GM18520 (cell line): ENCODE measurements around the gene CD58.

ENCODE experiments used
- ATAC-seq: cut with Tn5 transposase; IDR thresholded peaks from one replicate; pipeline ENCODE4 v1.9.1; 2021; ENCODE audit not compliant: unreplicated experiment

CD58 gene

DNA sequence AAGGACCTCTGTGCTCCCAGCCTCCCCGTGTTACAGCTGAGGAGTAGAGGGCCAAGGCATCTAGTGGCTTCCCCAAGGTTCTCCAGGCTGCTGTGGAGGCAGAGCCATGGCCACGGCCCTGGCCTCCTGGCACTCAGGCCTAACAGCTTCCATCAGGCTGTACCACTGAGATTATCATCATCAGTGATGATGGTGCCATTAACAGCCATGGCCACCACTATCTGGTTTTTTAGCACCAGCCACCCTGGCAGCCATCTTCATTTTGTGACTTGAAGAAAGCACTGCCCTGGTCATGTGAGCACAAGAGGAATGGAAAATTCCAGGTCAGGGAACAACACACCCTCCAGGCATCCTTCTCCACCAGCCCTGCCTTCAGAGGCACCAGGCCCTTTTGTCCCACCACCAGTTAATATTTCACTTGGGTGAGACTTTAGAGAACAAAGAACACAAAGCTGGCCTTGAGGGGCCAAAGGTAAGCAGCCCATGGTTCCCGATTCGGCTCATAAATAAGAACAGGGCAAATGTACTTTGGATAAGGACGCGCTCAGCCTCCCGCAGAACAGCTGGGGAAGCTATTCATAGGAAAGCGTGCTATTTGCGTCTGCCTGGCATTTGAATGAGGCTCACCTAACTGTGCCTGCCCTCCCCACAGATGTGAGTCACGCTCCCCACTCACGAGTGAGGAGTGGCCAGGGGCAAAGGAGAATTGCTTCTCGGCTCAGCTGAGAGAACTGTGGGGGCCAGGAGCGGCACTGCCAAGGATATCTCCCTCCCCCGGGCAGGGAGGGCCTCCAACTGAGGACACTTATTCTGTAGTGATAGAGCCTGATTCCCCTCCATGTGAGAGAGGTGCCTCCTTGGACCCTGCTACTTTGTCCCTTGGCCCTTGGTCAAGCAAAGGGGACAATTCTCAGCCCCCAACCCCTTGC lies 95.6 kb downstream of the CD58 start:
- no peak for ATAC-seq

GRCh38 chr1:116472431-116472961 lies 98.3 kb downstream of the CD58 start:
- ATAC-seq, result no peak

- ATAC-seq, result no peak
These were observed 99.6 kb downstream of the CD58 start for GRCh38 chr1:116471241-116471640.

GRCh38 chr1:116470671-116471070 lies 100.2 kb downstream of the CD58 start:
- ATAC-seq, result no peak

DNA sequence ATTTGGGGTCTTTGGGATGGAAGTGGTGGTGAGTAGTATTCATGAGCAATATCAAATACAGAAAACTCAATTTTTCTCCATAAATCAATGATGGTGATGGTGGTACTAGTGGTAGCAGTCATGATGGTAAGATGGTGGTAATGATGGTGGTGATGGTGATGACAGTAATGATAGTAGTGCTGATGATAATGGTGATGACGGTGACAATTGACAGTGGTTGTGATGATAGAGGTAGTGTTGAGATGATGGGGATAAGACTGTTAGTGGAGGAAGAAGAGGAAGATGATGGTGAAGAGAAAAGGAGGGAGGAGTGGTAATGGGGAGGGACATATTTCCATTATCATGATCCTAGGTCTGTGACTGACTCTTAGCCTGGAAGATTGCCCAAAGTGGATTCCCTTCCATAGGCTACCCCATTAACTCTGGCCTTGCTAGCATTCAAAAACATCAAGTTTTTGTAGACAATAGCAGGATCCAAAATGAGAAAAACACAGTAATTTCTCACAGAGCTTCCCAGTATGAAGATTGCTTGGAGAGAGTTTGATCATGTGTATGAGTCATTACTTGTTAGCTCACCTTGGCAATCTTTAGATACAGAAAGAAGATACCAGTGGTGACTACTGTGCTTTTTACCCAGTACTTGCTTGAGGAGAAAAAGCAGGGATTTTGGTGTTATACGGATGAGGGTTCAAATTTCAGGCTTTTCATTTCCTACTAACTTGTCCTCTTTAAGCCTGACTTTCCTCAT lies 103.8 kb downstream of the CD58 start:
- no peak for ATAC-seq

DNA sequence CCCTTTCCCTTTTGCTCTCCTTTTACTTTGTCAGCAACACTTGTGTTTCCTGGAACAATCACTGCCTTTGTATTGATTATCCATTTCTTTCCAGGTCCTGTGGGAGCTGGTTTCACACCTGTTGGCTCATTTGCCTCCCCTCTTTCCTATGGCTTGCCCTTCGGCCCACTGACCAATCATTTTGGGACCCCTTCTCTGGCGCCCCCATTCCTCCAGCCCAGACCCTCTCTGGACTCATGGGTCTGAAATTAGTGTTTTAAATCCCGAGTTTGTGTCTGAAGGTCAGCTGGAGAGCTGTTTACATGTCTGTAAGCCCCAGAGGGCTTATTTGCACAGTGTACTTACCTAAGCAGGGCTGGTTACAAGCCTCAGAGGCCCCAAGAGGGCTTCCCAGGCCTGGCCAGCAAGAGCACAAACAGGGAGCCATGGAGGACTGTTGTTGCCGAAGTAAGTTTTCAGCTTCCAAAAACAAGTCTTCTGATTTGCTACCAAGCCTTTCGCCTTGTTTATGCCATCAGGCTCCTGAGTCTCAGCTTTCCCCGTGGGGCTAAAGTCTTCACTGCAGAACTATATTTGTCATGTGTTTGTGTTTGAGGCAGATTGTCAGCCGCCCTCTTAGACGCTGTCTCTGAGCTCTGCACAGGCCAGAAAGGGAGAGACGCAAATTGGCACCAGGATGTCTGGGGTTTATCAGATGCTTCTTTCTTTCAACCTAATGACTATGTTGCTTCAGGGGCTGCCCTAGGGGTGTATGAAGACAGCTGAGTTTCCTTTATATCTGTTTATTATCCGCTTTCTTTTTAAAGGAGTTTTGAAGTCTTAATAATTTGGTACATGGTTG lies 104.8 kb downstream of the CD58 start:
- ATAC-seq, result no peak

GRCh38 chr1:116465477-116465844 lies 105.4 kb downstream of the CD58 start:
- ATAC-seq, result no peak
